BE2C (cell line): ENCODE data around the gene ADGRB3.

Experiments used
- DNase-seq: peaks from one replicate; pipeline ENCODE4 v3.0.0-alpha.2; 2020
- H3K27me3 ChIP-seq: fragments of 250-450 bp; sonication (Bioruptor Pico); 2 replicates; pipeline ENCODE4 v1.5.1; 2020; ENCODE audit warnings: mild to moderate bottlenecking
- H3K36me3 ChIP-seq: fragments of 250-450 bp; sonication (Bioruptor Pico); 2 replicates; pipeline ENCODE4 v1.5.1; 2020; ENCODE audit warnings: mild to moderate bottlenecking
- H3K4me1 ChIP-seq: fragments of 250-450 bp; sonication (Bioruptor Pico); 2 replicates; pipeline ENCODE4 v1.5.1; 2020
- H3K4me3 ChIP-seq: 2 replicates; pipeline ENCODE4 v1.5.1; 2011; ENCODE audit warnings: low read depth, low read length
- H3K9me3 ChIP-seq: fragments of 250-450 bp; sonication (Bioruptor Pico); 2 replicates; pipeline ENCODE4 v1.5.1; 2020
- CTCF ChIP-seq: IDR thresholded peaks from 2 replicates; pipeline ENCODE4 v1.5.1; 2012; ENCODE audit warnings: mild to moderate bottlenecking, low read depth, low read length

Gene ADGRB3

DNA sequence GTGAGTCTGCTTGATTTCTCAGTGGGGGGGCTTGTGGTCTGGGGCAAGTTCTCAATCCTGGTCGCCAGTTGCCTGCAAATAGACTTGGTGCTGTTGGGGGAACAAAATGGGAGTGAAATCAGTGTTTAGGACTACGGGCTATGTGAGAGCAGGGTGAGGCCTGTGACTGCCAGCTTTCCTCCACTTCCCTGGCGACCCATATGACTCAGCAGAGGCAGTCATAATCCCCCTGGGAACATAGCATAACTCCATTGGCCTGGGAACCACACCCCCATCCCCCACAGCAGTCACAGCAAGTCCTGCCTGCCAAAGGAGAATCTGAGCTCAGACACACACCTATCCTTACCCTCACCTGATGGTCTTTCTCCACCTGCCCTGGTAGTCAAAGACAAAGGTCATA is 773.8 kb downstream of the ADGRB3 start:
- peak; percentile 42 for DNase-seq
- Histone ChIP-seq H3K27me3 (no peaks in the 10 kb centered on the region), H3K36me3 (no peaks in the 10 kb centered on the region), H3K4me3 (no peak overlapping the region), H3K9me3 (0 out of 2 replicates have a peak, but pooled peaks cover 3% of the 10 kb centered on the region), H3K4me1 (no peaks in the 10 kb centered on the region)
- TF ChIP-seq CTCF = no peak

DNA sequence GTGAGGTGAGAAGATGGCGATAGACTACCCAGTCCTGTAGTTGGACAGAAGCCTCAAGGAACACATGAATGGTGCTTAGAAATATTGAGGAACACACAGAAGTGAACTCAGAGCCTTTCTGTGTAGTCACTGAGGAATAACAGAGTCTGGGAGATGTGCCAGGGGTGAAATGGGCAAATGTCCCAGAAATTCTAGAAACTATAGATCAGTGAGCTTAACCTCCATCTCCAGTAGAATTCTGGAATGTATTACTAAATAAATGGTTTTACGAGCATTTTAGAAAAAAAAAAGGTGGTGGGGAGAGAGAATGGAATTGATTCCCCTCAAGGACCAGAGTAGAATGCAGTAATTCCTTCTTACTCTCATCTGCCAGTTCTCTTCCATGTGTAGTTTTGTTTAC is 781.7 kb downstream of the ADGRB3 start:
- H3K4me1 ChIP-seq = peaks cover 4% of the 10 kb centered on the region; the same call in 1 of the 2 replicates
- H3K9me3 ChIP-seq = no peaks in the 10 kb centered on the region
- no peak overlapping the region for H3K4me3 ChIP-seq
- no peak for DNase-seq
- H3K27me3 ChIP-seq = no peaks in the 10 kb centered on the region
- no peak for TF ChIP-seq CTCF
- H3K36me3 ChIP-seq = no peaks in the 10 kb centered on the region

DNA sequence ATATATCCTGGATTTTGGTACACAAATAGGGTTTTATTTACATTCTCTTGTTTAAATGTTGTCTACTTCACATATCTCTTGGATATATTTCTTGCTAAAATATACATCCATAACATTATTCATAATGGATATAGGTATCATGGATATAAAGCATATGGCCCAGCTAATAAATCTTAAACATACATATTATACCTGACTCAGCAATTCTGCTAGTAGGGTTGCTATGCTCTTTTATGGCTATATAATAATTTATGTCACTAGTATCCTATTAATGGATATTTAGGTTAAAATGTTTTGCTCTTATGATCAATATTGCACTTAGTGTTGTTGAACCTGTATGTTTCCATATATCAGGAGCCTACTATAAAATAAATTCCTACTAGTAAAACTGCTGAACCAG is 786.2 kb downstream of the ADGRB3 start:
- TF ChIP-seq CTCF = no peak
- Histone ChIP-seq H3K4me3 (no peak overlapping the region), H3K9me3 (no peaks in the 10 kb centered on the region), H3K36me3 (no peaks in the 10 kb centered on the region), H3K4me1 (peaks cover 10% of the 10 kb centered on the region; the same call in 1 of the 2 replicates), H3K27me3 (no peaks in the 10 kb centered on the region)
- DNase-seq = no peak

DNA sequence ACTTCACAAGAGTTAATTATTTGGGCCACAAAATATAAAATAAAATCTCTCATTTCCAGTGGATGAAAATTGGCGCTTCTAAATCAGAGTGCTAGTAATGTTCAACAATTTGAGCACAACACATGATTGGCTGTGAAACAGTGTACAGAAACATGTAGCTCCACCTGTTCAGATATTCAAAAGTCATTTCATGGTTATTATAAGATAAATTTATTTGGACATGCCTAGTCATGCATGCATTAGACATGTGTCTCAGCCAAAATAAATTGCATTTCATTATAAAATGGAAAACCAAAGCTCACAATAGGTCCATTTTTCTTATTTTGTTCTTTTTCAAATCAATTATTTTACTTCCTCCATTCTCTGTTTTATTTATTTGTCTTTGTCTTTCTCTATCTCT is 786.9 kb downstream of the ADGRB3 start:
- no peak for DNase-seq
- TF ChIP-seq CTCF = no peak
- H3K9me3 ChIP-seq = no peaks in the 10 kb centered on the region

DNA sequence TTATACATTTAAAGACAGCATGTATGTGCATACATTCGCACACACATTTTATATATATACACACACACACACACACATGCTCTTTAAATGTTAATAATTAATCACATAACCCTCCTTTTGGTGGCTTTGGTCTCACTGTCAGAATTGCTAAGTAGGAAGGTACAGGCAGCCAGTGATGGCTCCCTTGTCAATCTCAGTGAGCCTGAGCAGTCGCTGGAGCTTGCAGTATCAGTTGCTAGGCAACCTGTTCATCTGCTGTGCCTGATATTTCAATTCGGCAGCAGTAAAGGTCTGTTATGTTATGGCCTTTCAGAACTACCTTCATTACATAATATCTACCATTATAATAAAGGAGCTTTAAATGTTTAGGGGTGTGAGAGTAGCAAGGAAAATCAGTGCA is 787.4 kb downstream of the ADGRB3 start:
- DNase-seq = peak; percentile 75
- Histone ChIP-seq H3K36me3 (no peaks in the 10 kb centered on the region), H3K4me1 (peaks cover 10% of the 10 kb centered on the region; the same call in 1 of the 2 replicates), H3K4me3 (no peak overlapping the region), H3K9me3 (no peaks in the 10 kb centered on the region), H3K27me3 (no peaks in the 10 kb centered on the region)
- TF ChIP-seq CTCF = no peak

More for the DNA sequence above, 786.9 kb downstream of the ADGRB3 start:
- Histone ChIP-seq H3K36me3 (no peaks in the 10 kb centered on the region), H3K4me3 (no peak overlapping the region), H3K4me1 (peaks cover 10% of the 10 kb centered on the region; the same call in 1 of the 2 replicates), H3K27me3 (no peaks in the 10 kb centered on the region)

- no peaks in the 10 kb centered on the region for H3K9me3 ChIP-seq
- H3K36me3 ChIP-seq = no peaks in the 10 kb centered on the region
- TF ChIP-seq CTCF = no peak
- no peaks in the 10 kb centered on the region for H3K27me3 ChIP-seq
- peaks cover 10% of the 10 kb centered on the region; the same call in 1 of the 2 replicates for H3K4me1 ChIP-seq
- H3K4me3 ChIP-seq = no peak overlapping the region
- DNase-seq = no peak
Measured at GRCh38 chr6:69423785-69424184, 788.7 kb downstream of the ADGRB3 start.
